Endothelial cell of umbilical vein (primary cell): ENCODE results near the gene EHBP1L1. TPM values are rescaled to one million over a fixed set of nuclear protein-coding genes. Genes with fewer than 3 reads are reported as not detected.

Source experiments
- BruUV-seq: library from RNA; stranded (reverse); fragments of 400-500 nt; replicated peaks from 2 replicates; lab custom pipeline; 2021; lab: Mats Ljungman, UMichigan
- CTCF ChIA-PET: fragments of 300-600, 350-600 bp; sonication (Branson Sonifier 250); formaldehyde crosslinking; loops from one replicate; lab custom pipeline; 2021; ENCODE audit warnings: antibody characterized with exemption, inconsistent platforms; lab: Charles Lee
- POLR2A ChIA-PET: fragments of 300-600, 350-600 bp; sonication (Branson Sonifier 250); formaldehyde crosslinking; loops from one replicate; lab custom pipeline; 2021; ENCODE audit warnings: antibody characterized with exemption, inconsistent platforms; lab: Charles Lee
- DNase-seq: peaks from one replicate; pipeline ENCODE4 v3.0.0-alpha.2; 2011; ENCODE audit warnings: low read depth, low spot score
- FAIRE-seq: peaks from 2 replicates; lab custom pipeline; 2011; peaks lifted over from hg19 to GRCh38; lab: Jason Lieb, UNC
- H2AFZ ChIP-seq: 2 replicates; pipeline ENCODE4 v1.6.0; 2012; ENCODE audit warnings: low read depth, low read length, control low read depth, inconsistent platforms
- H3K27ac ChIP-seq: 2 replicates; pipeline ENCODE4 v1.5.1; 2011; ENCODE audit warnings: low read depth, mild to moderate bottlenecking, control low read depth, low read length, moderate library complexity; ENCODE audit not compliant: insufficient read depth
- H3K27me3 ChIP-seq, 2 experiments: 2 replicates each; pipeline versions ENCODE4 v1.6.0 to v1.6.1; 2011; ENCODE audit warnings: low read length in 2 of 2, mixed read lengths in 1 of 2; ENCODE audit not compliant: control insufficient read depth in 2 of 2, insufficient read depth in 2 of 2
- H3K36me3 ChIP-seq, 2 experiments: 2 replicates in 1 of 2; 3 replicates in 1 of 2; pipeline ENCODE4 v1.5.1; 2011; ENCODE audit warnings: low read length in 2 of 2, mild to moderate bottlenecking in 1 of 2, moderate library complexity in 1 of 2; ENCODE audit not compliant: control insufficient read depth in 2 of 2, insufficient read depth in 2 of 2; ENCODE audit errors: extremely low read depth in 1 of 2
- H3K4me1 ChIP-seq: 3 replicates; pipeline ENCODE4 v1.5.1; 2011; ENCODE audit warnings: mild to moderate bottlenecking, low read length; ENCODE audit not compliant: control insufficient read depth, insufficient read depth; ENCODE audit errors: extremely low read depth
- H3K4me2 ChIP-seq: 2 replicates; pipeline ENCODE4 v1.6.1; 2011; ENCODE audit warnings: low read length, control low read depth, mixed read lengths; ENCODE audit not compliant: insufficient read depth
- H3K4me3 ChIP-seq, 3 experiments: fragments of 200-600 bp in 1 of 3; sonication (generic), shearing (Covaris generic) in 1 of 3; replicated peaks in 1 of 3; 2 replicates each; pipeline ENCODE4 v1.5.1; 2011 to 2016; ENCODE audit warnings: control low read depth in 3 of 3, low read length in 3 of 3, mild to moderate bottlenecking in 2 of 3, inconsistent platforms in 1 of 3, low read depth in 1 of 3, moderate library complexity in 1 of 3; ENCODE audit not compliant: insufficient read depth in 1 of 3
- H3K79me2 ChIP-seq: 2 replicates; pipeline ENCODE4 v1.6.0; 2012; ENCODE audit warnings: low read length, inconsistent platforms; ENCODE audit not compliant: control insufficient read depth, insufficient read depth
- H3K9ac ChIP-seq: replicated peaks from 2 replicates; pipeline ENCODE3; 2011; ENCODE audit warnings: low read length, control low read depth; ENCODE audit not compliant: insufficient read depth; ENCODE audit errors: extremely low read depth
- H3K9me1 ChIP-seq: replicated peaks from 3 replicates; pipeline ENCODE4 v1.6.0; 2011; ENCODE audit warnings: mild to moderate bottlenecking, low read length; ENCODE audit not compliant: control insufficient read depth, insufficient read depth; ENCODE audit errors: extremely low read depth
- H3K9me3 ChIP-seq: replicated peaks from 2 replicates; pipeline ENCODE4 v1.5.1; 2012; ENCODE audit warnings: low read length, inconsistent platforms; ENCODE audit not compliant: control insufficient read depth, insufficient read depth
- H4K20me1 ChIP-seq: replicated peaks from 2 replicates; pipeline ENCODE3; 2011; ENCODE audit warnings: mild to moderate bottlenecking, low read length; ENCODE audit not compliant: control insufficient read depth, insufficient read depth; ENCODE audit errors: extremely low read depth
- CTCF ChIP-seq, 2 donors: IDR thresholded peaks; 1 replicate in 1 of 2; 2 replicates in 1 of 2; pipeline ENCODE4 v1.5.1; 2011; ENCODE audit warnings: low read length in 2 of 2, mild to moderate bottlenecking in 2 of 2, moderate library complexity in 2 of 2, control low read depth in 1 of 2, inconsistent platforms in 1 of 2, low read depth in 1 of 2; ENCODE audit not compliant: insufficient read depth in 1 of 2; ENCODE audit errors: extremely low read depth in 1 of 2
- EZH2 ChIP-seq: IDR thresholded peaks from 2 replicates; pipeline ENCODE4 v1.6.1; 2012; ENCODE audit warnings: borderline replicate concordance, low read depth, mild to moderate bottlenecking, moderate library complexity, low read length, inconsistent platforms; ENCODE audit not compliant: severe bottlenecking
- FOS ChIP-seq: IDR thresholded peaks from 2 replicates; pipeline ENCODE4 v1.6.1; 2011; ENCODE audit warnings: mild to moderate bottlenecking, low read length, moderate library complexity, borderline replicate concordance; ENCODE audit not compliant: insufficient read depth
- GATA2 ChIP-seq: IDR thresholded peaks from 2 replicates; pipeline ENCODE4 v1.7.0; 2011; ENCODE audit warnings: low read depth, mild to moderate bottlenecking, moderate library complexity, mixed read lengths, low read length; ENCODE audit not compliant: insufficient read length, insufficient read depth
- JUN ChIP-seq: IDR thresholded peaks from 2 replicates; pipeline ENCODE4 v1.6.1; 2011; ENCODE audit warnings: borderline replicate concordance, low read depth; ENCODE audit not compliant: insufficient read length, insufficient read depth
- MAX ChIP-seq: IDR thresholded peaks from 2 replicates; pipeline ENCODE4 v1.6.1; 2011; ENCODE audit not compliant: insufficient read depth, insufficient read length
- MYC ChIP-seq: IDR thresholded peaks from one replicate; pipeline ENCODE4 v1.6.1; 2011; ENCODE audit warnings: mild to moderate bottlenecking, low read depth, low read length
- POLR2A ChIP-seq: IDR thresholded peaks from 2 replicates; pipeline ENCODE4 v1.6.1; 2012; ENCODE audit warnings: low read depth, mild to moderate bottlenecking, control low read depth, low read length
- POLR2AphosphoS5 ChIP-seq: IDR thresholded peaks from 2 replicates; pipeline ENCODE4 v1.6.1; 2012; ENCODE audit warnings: low read depth, mild to moderate bottlenecking, control low read depth, low read length, moderate library complexity; ENCODE audit not compliant: insufficient read depth
- dilution Hi-C: fragments of 300-500 bp; cut with MboI; formaldehyde crosslinking; loops from one replicate; pipeline ENCODE4 v1.15.0; 2019; ENCODE audit warnings: low sequenced_read_pairs; ENCODE audit not compliant: extremely low pct_ligation_motif_present
- intact Hi-C: fragments of 100-400 bp; cut with micrococcal nuclease; formaldehyde crosslinking; loops from one replicate; pipeline ENCODE4 v1.10.0; 2022
- polyA plus RNA-seq, 4 experiments: library from polyadenylated mRNA; depleted of rRNA in 3 of 4; stranded (reverse) in 3 of 4; unstranded in 1 of 4; fragments of >200 nt; gene quantifications; 2 replicates each; pipeline versions ENCODE4 v1.2.1 to v1.2.3, GENCODE V29; 2011 to 2012; ENCODE audit warnings: missing spikeins in 1 of 4
- total RNA-seq: library from RNA; stranded (reverse); gene quantifications from 2 replicates; pipeline ENCODE4 v1.2.3, GENCODE V29; 2021

The EHBP1L1 gene
- total and polyA plus RNA-seq, 2 donors (not counting 3 experiments of a cell fraction or from before 2014, with no cell fraction given) = 12.7 to 19.7 TPM

- ChIA-PET CTCF (interaction anchor here (0.9 to 12.2 kb wide), 6 partner anchors 8 to 46 kb away, joined by 3 to 206 read pairs (median 18); partner anchors contain the start of genes EHBP1L1, FAM89B, PCNX3 and ZNRD2), POLR2A (interaction anchor here (0.7 kb wide), 1 partner anchor 20 kb away, joined by 7 read pairs; no protein-coding TSS in a partner anchor)
- Histone ChIP-seq H3K4me1 (no peaks in the 10 kb centered on the region), H3K27ac (no peak overlapping the region), H3K9ac (no peak overlapping the region), H4K20me1 (no peaks in the 10 kb centered on the region), H3K27me3 (no peaks in the 10 kb centered on the region), H2AFZ (no peak overlapping the region), H3K9me1 (no peaks in the 10 kb centered on the region), H3K79me2 (no peaks in the 10 kb centered on the region), H3K36me3 (no peaks in the 10 kb centered on the region), H3K9me3 (no peaks in the 10 kb centered on the region), H3K4me3 (no peak overlapping the region), H3K4me2 (no peak overlapping the region)
- DNase-seq (no peak), FAIRE-seq (no peak)
- dilution Hi-C loops (no loop called here), intact Hi-C loops (no loop called here)
- BruUV-seq = no TSS peak
- no peak for TF ChIP-seq CTCF (IDR thresholded peaks at IDR 0.05; ENCODE audit: extremely low read depth in 1 of 2, insufficient read depth in 1 of 2, low read depth in 1 of 2, low read length in 2 of 2)
- no peak for TF ChIP-seq POLR2A
- no peak for TF ChIP-seq MYC
- TF ChIP-seq POLR2AphosphoS5 = no peak
These were observed 10.4 kb downstream of the EHBP1L1 start for GRCh38 chr11:65586247-65586630.

GRCh38 chr11:65586676-65587075 lies 10.8 kb downstream of the EHBP1L1 start:
- Histone ChIP-seq H3K9ac (no peak overlapping the region), H4K20me1 (no peaks in the 10 kb centered on the region), H3K79me2 (no peaks in the 10 kb centered on the region), H3K4me1 (no peaks in the 10 kb centered on the region), H3K4me2 (no peak overlapping the region), H3K9me1 (no peaks in the 10 kb centered on the region), H2AFZ (no peak overlapping the region), H3K27ac (no peak overlapping the region), H3K9me3 (no peaks in the 10 kb centered on the region), H3K4me3 (no peak overlapping the region), H3K27me3 (no peaks in the 10 kb centered on the region), H3K36me3 (no peaks in the 10 kb centered on the region)
- BruUV-seq = no TSS peak
- FAIRE-seq (no peak), DNase-seq (no peak)
- ChIA-PET CTCF (interaction anchor here (0.9 to 12.2 kb wide), 5 partner anchors 12 to 46 kb away, joined by 3 to 206 read pairs (median 17); partner anchors contain the start of genes EHBP1L1, FAM89B, PCNX3 and ZNRD2), POLR2A (interaction anchor here (0.7 kb wide), 1 partner anchor 21 kb away, joined by 7 read pairs; no protein-coding TSS in a partner anchor)
- intact Hi-C loops = no loop called here
- dilution Hi-C loops = no loop called here
- TF ChIP-seq POLR2A (no peak), GATA2 (no peak), MAX (no peak), CTCF (IDR thresholded peaks at IDR 0.05; ENCODE audit: extremely low read depth in 1 of 2, insufficient read depth in 1 of 2, low read depth in 1 of 2, low read length in 2 of 2) (no peak), EZH2 (no peak), MYC (no peak), FOS (no peak), JUN (no peak), POLR2AphosphoS5 (no peak)
